ENCODE results near the gene TCF12.

DNA sequence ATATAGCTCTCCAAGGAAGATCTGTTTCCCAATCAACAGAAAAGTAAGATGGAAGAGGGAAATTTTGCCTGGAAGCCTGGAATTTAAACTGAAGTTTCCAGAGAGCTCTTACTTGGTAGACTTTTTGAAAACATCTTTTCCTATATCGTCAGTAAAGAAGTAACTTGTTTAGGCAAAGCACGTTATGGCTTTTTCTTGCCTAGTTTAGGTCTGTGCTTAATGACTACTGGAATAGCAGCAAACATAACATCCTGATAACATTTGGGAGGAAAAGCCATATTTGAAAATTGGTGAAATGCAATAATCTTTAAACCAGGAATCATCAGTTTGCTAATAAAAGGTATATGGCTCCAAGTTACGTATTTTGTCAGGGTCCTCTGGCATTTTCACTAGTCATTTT, 297.4 kb downstream of the TCF12 start:
- TF ChIP-seq, protein P1, sequence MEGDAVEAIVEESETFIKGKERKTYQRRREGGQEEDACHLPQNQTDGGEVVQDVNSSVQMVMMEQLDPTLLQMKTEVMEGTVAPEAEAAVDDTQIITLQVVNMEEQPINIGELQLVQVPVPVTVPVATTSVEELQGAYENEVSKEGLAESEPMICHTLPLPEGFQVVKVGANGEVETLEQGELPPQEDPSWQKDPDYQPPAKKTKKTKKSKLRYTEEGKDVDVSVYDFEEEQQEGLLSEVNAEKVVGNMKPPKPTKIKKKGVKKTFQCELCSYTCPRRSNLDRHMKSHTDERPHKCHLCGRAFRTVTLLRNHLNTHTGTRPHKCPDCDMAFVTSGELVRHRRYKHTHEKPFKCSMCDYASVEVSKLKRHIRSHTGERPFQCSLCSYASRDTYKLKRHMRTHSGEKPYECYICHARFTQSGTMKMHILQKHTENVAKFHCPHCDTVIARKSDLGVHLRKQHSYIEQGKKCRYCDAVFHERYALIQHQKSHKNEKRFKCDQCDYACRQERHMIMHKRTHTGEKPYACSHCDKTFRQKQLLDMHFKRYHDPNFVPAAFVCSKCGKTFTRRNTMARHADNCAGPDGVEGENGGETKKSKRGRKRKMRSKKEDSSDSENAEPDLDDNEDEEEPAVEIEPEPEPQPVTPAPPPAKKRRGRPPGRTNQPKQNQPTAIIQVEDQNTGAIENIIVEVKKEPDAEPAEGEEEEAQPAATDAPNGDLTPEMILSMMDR (IDR thresholded peaks at IDR 0.05; ENCODE audit: extremely low read depth in 1 of 2, insufficient read depth in 1 of 2, low read depth in 1 of 2, low read length in 2 of 2): no peak
- TF ChIP-seq EZH2 (IDR thresholded peaks at IDR 0.05; ENCODE audit: borderline replicate concordance, low read depth, low read length, severe bottlenecking) (no peak), POLR2AphosphoS5 (IDR thresholded peaks at IDR 0.05; ENCODE audit: insufficient read depth, low read depth, low read length) (no peak), POLR2A (IDR thresholded peaks at IDR 0.05; ENCODE audit: low read depth, low read length) (no peak), FOS (IDR thresholded peaks at IDR 0.05; ENCODE audit: borderline replicate concordance, insufficient read depth, low read length) (no peak)
